Prostate gland (tissue), 2 donors: ENCODE results near the gene TBX4. TPM values are rescaled to one million over a fixed set of nuclear protein-coding genes. Genes with fewer than 3 reads are reported as not detected.
A peak's percentile ranks its signal among the peaks of the same experiment; 100 is the strongest.

ENCODE experiments used
- DNase-seq: peaks from one replicate; pipeline ENCODE4 v3.0.0-alpha.2; 2019; ENCODE audit warnings: low spot score
- H3K27ac ChIP-seq, 2 donors: fragments of 200-600 bp; sonication (generic); 2 replicates each; pipeline ENCODE4 v1.5.1; 2017 to 2019
- H3K27me3 ChIP-seq: fragments of 200-600 bp; sonication (generic); replicated peaks from 2 replicates; pipeline ENCODE4 v1.5.1; 2019; ENCODE audit not compliant: insufficient read depth
- H3K36me3 ChIP-seq, 2 donors: fragments of 200-600 bp; sonication (generic); 1 replicate in 1 of 2; 2 replicates in 1 of 2; pipeline versions ENCODE4 v1.5.1 to v1.8.1; 2017 to 2019
- H3K4me1 ChIP-seq: fragments of 200-600 bp; sonication (generic); replicated peaks from 2 replicates; pipeline ENCODE4 v1.5.1; 2019
- H3K4me3 ChIP-seq, 2 donors: fragments of 200-600 bp; sonication (generic); 2 replicates each; pipeline ENCODE4 v1.5.1; 2017 to 2019
- H3K9me3 ChIP-seq: fragments of 200-600 bp; sonication (generic); 2 replicates; pipeline ENCODE4 v1.5.1; 2017
- POLR2A ChIP-seq: fragments of 450-650 bp; IDR thresholded peaks from one replicate; pipeline ENCODE4 v1.6.1; 2016; ENCODE audit warnings: antibody characterized with exemption, mild to moderate bottlenecking
- POLR2AphosphoS5 ChIP-seq: sonication (generic); formaldehyde crosslinking; IDR thresholded peaks from one replicate; pipeline ENCODE4 v1.6.1; 2017; ENCODE audit warnings: antibody characterized with exemption
- WGBS: methylation state at CpG from one replicate; pipeline ENCODE4 v1.1.5; 2018; 5-methylcytosine and 5-hydroxymethylcytosine counted together
- intact Hi-C: fragments of 100-400 bp; cut with DNase I; formaldehyde crosslinking; loops from one replicate; pipeline ENCODE4 v1.14.2; 2022
- total RNA-seq, 2 donors: library from RNA; depleted of rRNA; stranded (reverse); fragments of >200 nt; gene quantifications; one replicate each; pipeline ENCODE4 v1.1.0, GENCODE V29; 2016
- TF ChIP-seq, protein P1 (sequence below), 4 experiments: fragments of 200-600 bp in 2 of 4; fragments of 450-650 bp in 2 of 4; sonication (generic) in 2 of 4; IDR thresholded peaks; 1 replicate in 3 of 4; 2 replicates in 1 of 4; pipeline ENCODE4 v1.5.1; 2016 to 2019; ENCODE audit warnings: antibody characterized with exemption in 4 of 4, mild to moderate bottlenecking in 2 of 4, moderate library complexity in 2 of 4

The TBX4 gene
- total RNA-seq, 2 donors from 2014 or later: 3.5 to 5.0 TPM

GRCh38 chr17:61450641-61451537 is 1.3 kb upstream of the TBX4 start:
- H3K4me3 ChIP-seq: no peak overlapping the region
- H3K27ac ChIP-seq: peak overlapping the region in 1 of 2 donors; percentile 64
- intact Hi-C loops: loop anchor here (5.0 kb wide), 1 partner anchor 49 kb away; no protein-coding TSS in a partner anchor
- H3K27me3 ChIP-seq: peaks cover 21% of the 10 kb centered on the region
- no peaks in the 10 kb centered on the region for H3K4me1 ChIP-seq
- H3K9me3 ChIP-seq: no peaks in the 10 kb centered on the region
- DNase-seq: no peak
- H3K36me3 ChIP-seq: no peaks in the 10 kb centered on the region
- WGBS: 79% methylated on average over 19 of the region's 19 CpGs
- TF ChIP-seq POLR2AphosphoS5: no peak
- TF ChIP-seq, protein P1, sequence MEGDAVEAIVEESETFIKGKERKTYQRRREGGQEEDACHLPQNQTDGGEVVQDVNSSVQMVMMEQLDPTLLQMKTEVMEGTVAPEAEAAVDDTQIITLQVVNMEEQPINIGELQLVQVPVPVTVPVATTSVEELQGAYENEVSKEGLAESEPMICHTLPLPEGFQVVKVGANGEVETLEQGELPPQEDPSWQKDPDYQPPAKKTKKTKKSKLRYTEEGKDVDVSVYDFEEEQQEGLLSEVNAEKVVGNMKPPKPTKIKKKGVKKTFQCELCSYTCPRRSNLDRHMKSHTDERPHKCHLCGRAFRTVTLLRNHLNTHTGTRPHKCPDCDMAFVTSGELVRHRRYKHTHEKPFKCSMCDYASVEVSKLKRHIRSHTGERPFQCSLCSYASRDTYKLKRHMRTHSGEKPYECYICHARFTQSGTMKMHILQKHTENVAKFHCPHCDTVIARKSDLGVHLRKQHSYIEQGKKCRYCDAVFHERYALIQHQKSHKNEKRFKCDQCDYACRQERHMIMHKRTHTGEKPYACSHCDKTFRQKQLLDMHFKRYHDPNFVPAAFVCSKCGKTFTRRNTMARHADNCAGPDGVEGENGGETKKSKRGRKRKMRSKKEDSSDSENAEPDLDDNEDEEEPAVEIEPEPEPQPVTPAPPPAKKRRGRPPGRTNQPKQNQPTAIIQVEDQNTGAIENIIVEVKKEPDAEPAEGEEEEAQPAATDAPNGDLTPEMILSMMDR (IDR thresholded peaks at IDR 0.05): no peak
- no peak for TF ChIP-seq POLR2A

- Histone ChIP-seq H3K4me3 (peak overlapping the region; percentile 11 to 34), H3K9me3 (no peaks in the 10 kb centered on the region), H3K27me3 (peaks cover 27% of the 10 kb centered on the region), H3K4me1 (no peaks in the 10 kb centered on the region), H3K27ac (peak overlapping the region in 1 of 2 donors; percentile 64), H3K36me3 (no peaks in the 10 kb centered on the region)
- no peak for TF ChIP-seq POLR2AphosphoS5
- TF ChIP-seq, protein P1 (IDR thresholded peaks at IDR 0.05): no peak
- TF ChIP-seq POLR2A: no peak
- no peak for DNase-seq
- 18% methylated on average over 59 of the region's 75 CpGs for WGBS
- intact Hi-C loops: loop anchor here (5.0 kb wide), 1 partner anchor 49 kb away; no protein-coding TSS in a partner anchor
Observed at GRCh38 chr17:61451538-61452300, 503 bp upstream of the TBX4 start.

DNA sequence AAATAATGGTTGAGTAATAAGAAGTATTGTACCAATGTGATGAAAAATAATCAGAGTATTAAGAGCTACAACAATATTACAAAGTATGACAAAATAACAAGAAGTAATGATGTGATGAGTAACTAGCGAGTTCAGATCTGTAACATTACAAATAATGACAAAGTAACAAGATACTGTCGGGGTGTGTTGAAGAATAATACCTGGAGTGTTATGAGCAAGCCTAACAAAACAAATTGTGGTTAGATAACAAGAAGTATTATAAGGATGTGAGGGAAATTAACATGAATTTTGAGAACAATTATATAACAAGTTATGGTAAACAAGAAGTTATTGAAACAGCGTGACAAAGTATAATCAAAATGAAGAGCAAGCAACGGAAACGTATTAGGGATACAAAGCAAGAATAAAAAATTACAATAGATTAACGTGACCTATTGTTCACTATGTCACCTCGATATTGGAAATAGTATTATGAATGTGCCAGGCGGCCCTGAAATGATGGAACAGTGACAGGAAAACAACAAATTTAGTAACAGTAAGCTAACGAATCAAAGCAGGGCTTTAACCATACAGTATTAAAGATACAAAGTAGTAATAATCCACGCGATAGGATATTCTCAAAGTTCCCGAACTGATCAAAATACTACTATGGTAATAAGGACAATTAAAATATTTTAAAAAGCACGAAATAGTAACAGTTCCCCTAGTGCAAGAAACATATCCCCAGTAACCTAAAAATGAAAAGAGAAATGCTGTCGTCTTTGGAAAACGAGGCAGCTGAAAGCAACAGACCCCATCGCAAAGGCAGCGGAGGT is 1.6 kb downstream of the TBX4 start:
- intact Hi-C loops: loop anchor here (5.0 kb wide), 1 partner anchor 51 kb away; no protein-coding TSS in a partner anchor
- peaks cover 35% of the 10 kb centered on the region for H3K27me3 ChIP-seq
- WGBS: 24% methylated on average over 17 of the region's 17 CpGs
- no peak for DNase-seq
- no peaks in the 10 kb centered on the region for H3K36me3 ChIP-seq
- no peaks in the 10 kb centered on the region for H3K4me1 ChIP-seq
- peak overlapping the region; percentile 24 to 55 for H3K27ac ChIP-seq
- H3K9me3 ChIP-seq: no peaks in the 10 kb centered on the region
- TF ChIP-seq POLR2AphosphoS5: no peak
- TF ChIP-seq, protein P1 (IDR thresholded peaks at IDR 0.05): no peak
- TF ChIP-seq POLR2A: no peak
- H3K4me3 ChIP-seq: peak overlapping the region in 1 of 2 donors; percentile 19

- intact Hi-C loops: loop anchor here (5.0 kb wide), 3 partner anchors 38 to 52 kb away; no protein-coding TSS in a partner anchor
Observed at GRCh38 chr17:61454381-61455323, 2.4 kb downstream of the TBX4 start.

More at GRCh38 chr17:61454381-61455323, 2.4 kb downstream of the TBX4 start:
- H3K4me1 ChIP-seq: no peaks in the 10 kb centered on the region
- H3K4me3 ChIP-seq: peak overlapping the region in 1 of 2 donors; percentile 19
- peaks cover 38% of the 10 kb centered on the region for H3K27me3 ChIP-seq
- TF ChIP-seq, protein P1 (IDR thresholded peaks at IDR 0.05): no peak
- no peak for TF ChIP-seq POLR2AphosphoS5
- no peak for TF ChIP-seq POLR2A
- 21% methylated on average over 76 of the region's 86 CpGs for whole genome bisulfite sequencing
- H3K9me3 ChIP-seq: no peaks in the 10 kb centered on the region
- DNase-seq: no peak
- peak overlapping the region; percentile 24 to 55 for H3K27ac ChIP-seq
- no peaks in the 10 kb centered on the region for H3K36me3 ChIP-seq
